Measurements from ENCODE around the gene ITPR2. TPM values are rescaled to one million over a fixed set of nuclear protein-coding genes. Genes with fewer than 3 reads are reported as not detected.

The ITPR2 gene
- total RNA-seq, 4 donors from 2014 or later: 32.6 to 87.5 (median 51.9) TPM

DNA sequence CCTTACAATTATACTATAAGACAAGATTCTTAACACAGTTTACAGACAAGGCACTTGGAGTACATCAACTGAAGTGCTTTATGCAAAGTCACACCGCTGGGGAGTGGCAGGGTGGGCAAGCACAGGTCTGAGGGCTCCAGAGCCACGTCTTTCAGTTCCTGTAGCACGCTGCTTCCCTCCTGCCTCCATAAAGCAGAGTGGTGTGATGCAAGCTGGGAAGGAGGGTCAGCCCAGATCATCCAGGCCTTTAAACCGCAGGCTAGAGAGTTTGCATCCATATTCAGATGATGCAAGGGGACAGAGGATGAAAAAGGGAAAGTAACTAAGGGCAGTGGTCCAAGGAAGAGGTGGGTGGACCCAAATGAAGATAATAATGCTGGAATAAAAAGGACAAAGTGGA, 132.6 kb downstream of the ITPR2 start:
- Histone ChIP-seq H3K4me1 (peaks cover 0 to 12% (median 3%) of the 10 kb centered on the region in 4 donors), H3K27me3 (no peaks in the 10 kb centered on the region), H3K27ac (no peak overlapping the region), H3K36me3 (peaks cover 0 to under 1% (median 0%) of the 10 kb centered on the region in 3 donors), H3K4me3 (no peak overlapping the region), H3K9me3 (no peaks in the 10 kb centered on the region)
- no peak for TF ChIP-seq POLR2A (IDR thresholded peaks at IDR 0.05)
- TF ChIP-seq, protein P1, sequence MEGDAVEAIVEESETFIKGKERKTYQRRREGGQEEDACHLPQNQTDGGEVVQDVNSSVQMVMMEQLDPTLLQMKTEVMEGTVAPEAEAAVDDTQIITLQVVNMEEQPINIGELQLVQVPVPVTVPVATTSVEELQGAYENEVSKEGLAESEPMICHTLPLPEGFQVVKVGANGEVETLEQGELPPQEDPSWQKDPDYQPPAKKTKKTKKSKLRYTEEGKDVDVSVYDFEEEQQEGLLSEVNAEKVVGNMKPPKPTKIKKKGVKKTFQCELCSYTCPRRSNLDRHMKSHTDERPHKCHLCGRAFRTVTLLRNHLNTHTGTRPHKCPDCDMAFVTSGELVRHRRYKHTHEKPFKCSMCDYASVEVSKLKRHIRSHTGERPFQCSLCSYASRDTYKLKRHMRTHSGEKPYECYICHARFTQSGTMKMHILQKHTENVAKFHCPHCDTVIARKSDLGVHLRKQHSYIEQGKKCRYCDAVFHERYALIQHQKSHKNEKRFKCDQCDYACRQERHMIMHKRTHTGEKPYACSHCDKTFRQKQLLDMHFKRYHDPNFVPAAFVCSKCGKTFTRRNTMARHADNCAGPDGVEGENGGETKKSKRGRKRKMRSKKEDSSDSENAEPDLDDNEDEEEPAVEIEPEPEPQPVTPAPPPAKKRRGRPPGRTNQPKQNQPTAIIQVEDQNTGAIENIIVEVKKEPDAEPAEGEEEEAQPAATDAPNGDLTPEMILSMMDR (IDR thresholded peaks at IDR 0.05): no peak
- no peak for DNase-seq

DNA sequence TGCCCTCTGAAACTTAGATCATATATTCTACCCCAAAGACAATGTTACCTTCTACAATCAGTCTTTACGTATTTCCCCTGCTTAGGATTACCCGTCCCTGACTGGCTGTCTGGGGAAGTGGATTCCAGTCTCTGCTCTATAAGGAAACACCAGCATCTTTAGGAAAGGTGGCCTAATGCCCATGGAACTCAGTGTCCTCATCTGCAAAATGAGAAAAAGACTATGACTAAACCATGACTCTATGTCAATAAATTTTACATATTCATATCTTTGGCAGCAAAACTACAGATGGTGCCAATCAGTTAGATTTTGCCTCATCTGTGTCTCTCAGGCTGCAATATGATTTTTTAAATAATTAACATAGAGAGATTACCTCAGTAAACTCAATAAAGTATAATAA, 133.8 kb downstream of the ITPR2 start:
- H3K27me3 ChIP-seq: no peaks in the 10 kb centered on the region
- TF ChIP-seq POLR2A (IDR thresholded peaks at IDR 0.05): no peak
- TF ChIP-seq, protein P1 (IDR thresholded peaks at IDR 0.05): no peak
- H3K36me3 ChIP-seq: peaks cover 0 to 3% (median 0%) of the 10 kb centered on the region in 3 donors
- H3K4me3 ChIP-seq: no peak overlapping the region
- no peaks in the 10 kb centered on the region for H3K4me1 ChIP-seq
- DNase-seq: no peak
- no peak overlapping the region for H3K27ac ChIP-seq
- H3K9me3 ChIP-seq: no peaks in the 10 kb centered on the region

DNA sequence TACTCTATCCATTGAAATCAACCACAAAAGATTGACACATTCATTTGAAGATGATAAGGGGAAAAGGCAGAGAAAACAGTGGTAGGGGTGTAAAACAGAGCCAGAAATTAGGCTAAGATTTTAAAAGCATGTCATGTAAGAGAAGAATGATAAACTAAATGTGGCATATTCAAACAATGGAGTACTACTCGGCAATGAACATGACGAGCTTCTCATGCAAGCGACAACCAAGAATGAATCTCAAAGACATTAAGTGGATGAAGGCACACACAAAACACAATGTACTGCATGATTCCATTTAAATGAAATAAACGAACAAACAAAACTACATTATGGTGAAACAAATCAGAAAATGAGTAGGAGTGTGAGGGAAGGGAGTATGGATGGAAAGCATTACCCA, 134.8 kb downstream of the ITPR2 start:
- Histone ChIP-seq H3K36me3 (peaks cover 0 to 11% (median 0%) of the 10 kb centered on the region in 3 donors), H3K27ac (no peak overlapping the region), H3K27me3 (no peaks in the 10 kb centered on the region), H3K4me3 (no peak overlapping the region), H3K9me3 (no peaks in the 10 kb centered on the region), H3K4me1 (no peaks in the 10 kb centered on the region)
- DNase-seq: no peak
- TF ChIP-seq, protein P1 (IDR thresholded peaks at IDR 0.05): no peak
- TF ChIP-seq POLR2A (IDR thresholded peaks at IDR 0.05): no peak

DNA sequence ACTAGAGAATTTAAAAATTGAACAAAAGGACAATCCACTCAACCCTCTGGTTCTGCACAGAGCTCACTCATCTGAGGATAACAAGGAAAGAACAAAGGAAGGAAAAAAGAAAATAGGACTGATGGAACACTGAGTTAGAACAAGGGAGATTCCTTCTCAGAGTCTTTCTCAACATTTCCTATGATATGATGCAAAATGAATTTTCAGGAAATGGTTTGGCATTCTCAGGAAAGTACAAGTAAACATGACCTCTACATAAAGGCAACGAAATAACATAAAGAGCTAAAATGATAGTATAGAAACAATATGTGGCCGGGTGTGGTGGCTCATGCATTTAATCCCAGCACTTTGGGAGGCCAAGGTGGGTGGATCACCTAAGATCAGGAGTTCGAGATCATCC, 135.8 kb downstream of the ITPR2 start:
- TF ChIP-seq POLR2A (IDR thresholded peaks at IDR 0.05): no peak
- TF ChIP-seq, protein P1 (IDR thresholded peaks at IDR 0.05): no peak

DNA sequence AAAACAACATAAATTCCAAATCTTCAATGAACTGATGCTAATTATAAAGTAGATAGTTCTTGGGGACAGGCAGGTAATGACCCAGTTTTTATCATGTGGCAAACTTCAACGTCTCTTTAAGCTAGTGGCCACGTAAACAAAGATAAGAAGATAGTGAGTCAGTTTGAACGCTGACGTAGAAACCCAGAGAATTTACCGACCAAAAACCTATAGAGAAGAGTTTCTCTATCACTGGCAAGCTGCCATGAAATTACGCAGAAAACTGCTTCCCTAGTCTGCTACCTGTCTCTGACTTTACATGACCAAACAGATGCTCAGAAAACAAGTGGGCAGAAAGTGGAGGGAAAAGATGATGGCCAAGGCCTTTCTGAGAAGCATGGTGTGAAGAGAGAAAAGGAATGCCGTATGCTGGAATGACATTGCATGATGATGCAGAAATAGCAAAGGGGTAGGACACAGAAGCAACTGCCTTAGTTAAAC, 136.3 kb downstream of the ITPR2 start:
- Histone ChIP-seq H3K36me3 (peaks cover 0 to 11% (median 0%) of the 10 kb centered on the region in 3 donors), H3K4me1 (no peaks in the 10 kb centered on the region), H3K27ac (no peak overlapping the region), H3K4me3 (no peak overlapping the region), H3K9me3 (no peaks in the 10 kb centered on the region), H3K27me3 (no peaks in the 10 kb centered on the region)
- TF ChIP-seq, protein P1 (IDR thresholded peaks at IDR 0.05): no peak
- TF ChIP-seq POLR2A (IDR thresholded peaks at IDR 0.05): no peak
- DNase-seq: no peak

More for the DNA sequence above, 135.8 kb downstream of the ITPR2 start:
- Histone ChIP-seq H3K4me1 (no peaks in the 10 kb centered on the region), H3K9me3 (no peaks in the 10 kb centered on the region), H3K36me3 (peaks cover 0 to 11% (median 0%) of the 10 kb centered on the region in 3 donors), H3K4me3 (no peak overlapping the region), H3K27ac (no peak overlapping the region), H3K27me3 (no peaks in the 10 kb centered on the region)
- DNase-seq: no peak

Measured in Peyer's patch (tissue), 4 donors.